ENCODE data around the gene LST1.
A peak's percentile ranks its signal among the peaks of the same experiment; 100 is the strongest.

The LST1 gene

DNA sequence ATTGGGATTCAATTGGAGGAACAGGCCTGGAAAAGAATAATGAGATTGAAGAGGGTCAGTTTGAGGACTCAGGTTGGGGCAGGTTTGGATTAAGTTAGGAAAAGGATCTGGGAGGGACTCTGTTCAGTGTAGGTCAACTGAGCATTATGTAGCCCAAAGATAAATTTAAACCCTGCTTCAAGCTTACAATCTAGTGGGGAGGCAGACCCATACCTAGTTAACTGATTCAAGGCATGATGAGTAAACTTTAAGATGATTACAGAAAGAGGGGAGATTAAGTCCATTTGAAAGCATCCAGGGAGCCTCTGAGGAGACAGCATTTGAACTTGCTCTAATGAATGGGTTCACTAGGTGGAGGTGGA is 25.4 kb upstream of the LST1 start:
- no peak for DNase-seq

- no peak for DNase-seq
Measured at GRCh38 chr6:31567531-31568370, 18.3 kb upstream of the LST1 start.

- DNase-seq: no peak
Measured at GRCh38 chr6:31568537-31568961, 17.5 kb upstream of the LST1 start.

GRCh38 chr6:31569861-31570536 is 16.1 kb upstream of the LST1 start:
- no peak for DNase-seq

DNA sequence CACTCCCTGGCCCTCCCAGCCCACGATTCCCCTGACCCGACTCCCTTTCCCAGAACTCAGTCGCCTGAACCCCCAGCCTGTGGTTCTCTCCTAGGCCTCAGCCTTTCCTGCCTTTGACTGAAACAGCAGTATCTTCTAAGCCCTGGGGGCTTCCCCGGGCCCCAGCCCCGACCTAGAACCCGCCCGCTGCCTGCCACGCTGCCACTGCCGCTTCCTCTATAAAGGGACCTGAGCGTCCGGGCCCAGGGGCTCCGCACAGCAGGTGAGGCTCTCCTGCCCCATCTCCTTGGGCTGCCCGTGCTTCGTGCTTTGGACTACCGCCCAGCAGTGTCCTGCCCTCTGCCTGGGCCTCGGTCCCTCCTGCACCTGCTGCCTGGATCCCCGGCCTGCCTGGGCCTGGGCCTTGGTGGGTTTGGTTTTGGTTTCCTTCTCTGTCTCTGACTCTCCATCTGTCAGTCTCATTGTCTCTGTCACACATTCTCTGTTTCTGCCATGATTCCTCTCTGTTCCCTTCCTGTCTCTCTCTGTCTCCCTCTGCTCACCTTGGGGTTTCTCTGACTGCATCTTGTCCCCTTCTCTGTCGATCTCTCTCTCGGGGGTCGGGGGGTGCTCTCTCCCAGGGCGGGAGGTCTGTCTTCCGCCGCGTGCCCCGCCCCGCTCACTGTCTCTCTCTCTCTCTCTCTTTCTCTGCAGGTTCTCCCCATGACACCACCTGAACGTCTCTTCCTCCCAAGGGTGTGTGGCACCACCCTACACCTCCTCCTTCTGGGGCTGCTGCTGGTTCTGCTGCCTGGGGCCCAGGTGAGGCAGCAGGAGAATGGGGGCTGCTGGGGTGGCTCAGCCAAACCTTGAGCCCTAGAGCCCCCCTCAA is 13.8 kb upstream of the LST1 start, which contains the start of gene LTA:
Gene LTA, plus strand, starts transcription at position 249 of the 871 bp plus-strand sequence. Its CDS starts 454 bp downstream, at position 703.
- DNase-seq: no peak

DNA sequence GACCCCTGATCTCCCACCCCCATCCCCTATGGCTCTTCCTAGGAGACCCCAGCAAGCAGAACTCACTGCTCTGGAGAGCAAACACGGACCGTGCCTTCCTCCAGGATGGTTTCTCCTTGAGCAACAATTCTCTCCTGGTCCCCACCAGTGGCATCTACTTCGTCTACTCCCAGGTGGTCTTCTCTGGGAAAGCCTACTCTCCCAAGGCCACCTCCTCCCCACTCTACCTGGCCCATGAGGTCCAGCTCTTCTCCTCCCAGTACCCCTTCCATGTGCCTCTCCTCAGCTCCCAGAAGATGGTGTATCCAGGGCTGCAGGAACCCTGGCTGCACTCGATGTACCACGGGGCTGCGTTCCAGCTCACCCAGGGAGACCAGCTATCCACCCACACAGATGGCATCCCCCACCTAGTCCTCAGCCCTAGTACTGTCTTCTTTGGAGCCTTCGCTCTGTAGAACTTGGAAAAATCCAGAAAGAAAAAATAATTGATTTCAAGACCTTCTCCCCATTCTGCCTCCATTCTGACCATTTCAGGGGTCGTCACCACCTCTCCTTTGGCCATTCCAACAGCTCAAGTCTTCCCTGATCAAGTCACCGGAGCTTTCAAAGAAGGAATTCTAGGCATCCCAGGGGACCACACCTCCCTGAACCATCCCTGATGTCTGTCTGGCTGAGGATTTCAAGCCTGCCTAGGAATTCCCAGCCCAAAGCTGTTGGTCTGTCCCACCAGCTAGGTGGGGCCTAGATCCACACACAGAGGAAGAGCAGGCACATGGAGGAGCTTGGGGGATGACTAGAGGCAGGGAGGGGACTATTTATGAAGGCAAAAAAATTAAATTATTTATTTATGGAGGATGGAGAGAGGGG is 12.6 kb upstream of the LST1 start:
- no peak for DNase-seq

DNA sequence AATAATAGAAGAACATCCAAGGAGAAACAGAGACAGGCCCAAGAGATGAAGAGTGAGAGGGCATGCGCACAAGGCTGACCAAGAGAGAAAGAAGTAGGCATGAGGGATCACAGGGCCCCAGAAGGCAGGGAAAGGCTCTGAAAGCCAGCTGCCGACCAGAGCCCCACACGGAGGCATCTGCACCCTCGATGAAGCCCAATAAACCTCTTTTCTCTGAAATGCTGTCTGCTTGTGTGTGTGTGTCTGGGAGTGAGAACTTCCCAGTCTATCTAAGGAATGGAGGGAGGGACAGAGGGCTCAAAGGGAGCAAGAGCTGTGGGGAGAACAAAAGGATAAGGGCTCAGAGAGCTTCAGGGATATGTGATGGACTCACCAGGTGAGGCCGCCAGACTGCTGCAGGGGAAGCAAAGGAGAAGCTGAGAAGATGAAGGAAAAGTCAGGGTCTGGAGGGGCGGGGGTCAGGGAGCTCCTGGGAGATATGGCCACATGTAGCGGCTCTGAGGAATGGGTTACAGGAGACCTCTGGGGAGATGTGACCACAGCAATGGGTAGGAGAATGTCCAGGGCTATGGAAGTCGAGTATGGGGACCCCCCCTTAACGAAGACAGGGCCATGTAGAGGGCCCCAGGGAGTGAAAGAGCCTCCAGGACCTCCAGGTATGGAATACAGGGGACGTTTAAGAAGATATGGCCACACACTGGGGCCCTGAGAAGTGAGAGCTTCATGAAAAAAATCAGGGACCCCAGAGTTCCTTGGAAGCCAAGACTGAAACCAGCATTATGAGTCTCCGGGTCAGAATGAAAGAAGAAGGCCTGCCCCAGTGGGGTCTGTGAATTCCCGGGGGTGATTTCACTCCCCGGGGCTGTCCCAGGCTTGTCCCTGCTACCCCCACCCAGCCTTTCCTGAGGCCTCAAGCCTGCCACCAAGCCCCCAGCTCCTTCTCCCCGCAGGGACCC is 11.7 kb upstream of the LST1 start:
- no peak for DNase-seq

GRCh38 chr6:31575335-31575901 is 10.7 kb upstream of the LST1 start, which contains the start of gene TNF:
Gene TNF, plus strand, starts transcription at chr6:31575565. Its CDS starts 177 bp downstream, at chr6:31575742.
- DNase-seq: no peak

DNA sequence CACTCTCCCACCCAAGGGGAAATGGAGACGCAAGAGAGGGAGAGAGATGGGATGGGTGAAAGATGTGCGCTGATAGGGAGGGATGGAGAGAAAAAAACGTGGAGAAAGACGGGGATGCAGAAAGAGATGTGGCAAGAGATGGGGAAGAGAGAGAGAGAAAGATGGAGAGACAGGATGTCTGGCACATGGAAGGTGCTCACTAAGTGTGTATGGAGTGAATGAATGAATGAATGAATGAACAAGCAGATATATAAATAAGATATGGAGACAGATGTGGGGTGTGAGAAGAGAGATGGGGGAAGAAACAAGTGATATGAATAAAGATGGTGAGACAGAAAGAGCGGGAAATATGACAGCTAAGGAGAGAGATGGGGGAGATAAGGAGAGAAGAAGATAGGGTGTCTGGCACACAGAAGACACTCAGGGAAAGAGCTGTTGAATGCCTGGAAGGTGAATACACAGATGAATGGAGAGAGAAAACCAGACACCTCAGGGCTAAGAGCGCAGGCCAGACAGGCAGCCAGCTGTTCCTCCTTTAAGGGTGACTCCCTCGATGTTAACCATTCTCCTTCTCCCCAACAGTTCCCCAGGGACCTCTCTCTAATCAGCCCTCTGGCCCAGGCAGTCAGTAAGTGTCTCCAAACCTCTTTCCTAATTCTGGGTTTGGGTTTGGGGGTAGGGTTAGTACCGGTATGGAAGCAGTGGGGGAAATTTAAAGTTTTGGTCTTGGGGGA is 10.0 kb upstream of the LST1 start:
- no peak for DNase-seq

DNA sequence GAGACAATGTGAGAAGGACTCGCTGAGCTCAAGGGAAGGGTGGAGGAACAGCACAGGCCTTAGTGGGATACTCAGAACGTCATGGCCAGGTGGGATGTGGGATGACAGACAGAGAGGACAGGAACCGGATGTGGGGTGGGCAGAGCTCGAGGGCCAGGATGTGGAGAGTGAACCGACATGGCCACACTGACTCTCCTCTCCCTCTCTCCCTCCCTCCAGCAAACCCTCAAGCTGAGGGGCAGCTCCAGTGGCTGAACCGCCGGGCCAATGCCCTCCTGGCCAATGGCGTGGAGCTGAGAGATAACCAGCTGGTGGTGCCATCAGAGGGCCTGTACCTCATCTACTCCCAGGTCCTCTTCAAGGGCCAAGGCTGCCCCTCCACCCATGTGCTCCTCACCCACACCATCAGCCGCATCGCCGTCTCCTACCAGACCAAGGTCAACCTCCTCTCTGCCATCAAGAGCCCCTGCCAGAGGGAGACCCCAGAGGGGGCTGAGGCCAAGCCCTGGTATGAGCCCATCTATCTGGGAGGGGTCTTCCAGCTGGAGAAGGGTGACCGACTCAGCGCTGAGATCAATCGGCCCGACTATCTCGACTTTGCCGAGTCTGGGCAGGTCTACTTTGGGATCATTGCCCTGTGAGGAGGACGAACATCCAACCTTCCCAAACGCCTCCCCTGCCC is 9.0 kb upstream of the LST1 start:
- no peak for DNase-seq

- DNase-seq: no peak
Measured at GRCh38 chr6:31577579-31577966, 8.5 kb upstream of the LST1 start.

- DNase-seq: no peak
Measured at GRCh38 chr6:31578184-31579118, 7.6 kb upstream of the LST1 start.

- DNase-seq: no peak
Measured at GRCh38 chr6:31579119-31579505, 7.0 kb upstream of the LST1 start.

GRCh38 chr6:31579546-31580437 is 6.3 kb upstream of the LST1 start:
- no peak for DNase-seq

DNA sequence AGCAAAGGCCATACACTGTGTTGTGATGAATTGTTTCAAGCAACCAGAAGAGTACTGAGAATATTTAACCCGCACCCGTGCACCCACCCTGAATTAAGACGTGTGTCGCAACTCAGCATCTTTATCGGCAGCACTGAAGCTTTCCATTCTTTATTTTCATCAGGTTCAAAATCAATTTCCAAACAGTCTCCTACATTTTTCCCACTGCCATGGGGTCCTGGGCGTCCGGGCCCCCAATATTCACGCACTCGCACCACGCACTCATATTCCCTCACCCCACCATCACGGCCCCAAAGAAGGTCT is 5.7 kb upstream of the LST1 start:
- DNase-seq: no peak

- DNase-seq: peak; percentile 35
Measured at GRCh38 chr6:31580807-31581433, 5.2 kb upstream of the LST1 start.
